RWPE2 (cell line): ENCODE measurements around the gene SLC2A6.

ENCODE experiments used
- ATAC-seq: fragments of 200-7000 bp; cut with Tn5 transposase; 3 replicates; pipeline ENCODE4 v1.9.1; 2021; ENCODE audit warnings: low read depth
- DNase-seq: peaks from one replicate; pipeline ENCODE4 v3.0.0-alpha.2; 2020; ENCODE audit warnings: low spot score
- H3K27ac ChIP-seq: fragments of 450-650 bp; 2 replicates; pipeline ENCODE4 v1.5.1; 2017; ENCODE audit warnings: mild to moderate bottlenecking; ENCODE audit not compliant: poor library complexity, severe bottlenecking
- H3K27me3 ChIP-seq: fragments of 250-450 bp; sonication (Bioruptor Pico); 2 replicates; pipeline ENCODE4 v1.5.1; 2021; ENCODE audit warnings: mild to moderate bottlenecking, moderate library complexity; ENCODE audit not compliant: insufficient read depth, poor library complexity, severe bottlenecking
- H3K36me3 ChIP-seq: fragments of 250-450 bp; sonication (Bioruptor Pico); 2 replicates; pipeline ENCODE4 v1.5.1; 2020; ENCODE audit warnings: low read depth, mild to moderate bottlenecking, moderate library complexity
- H3K4me1 ChIP-seq: fragments of 250-450 bp; sonication (Bioruptor Pico); 2 replicates; pipeline ENCODE4 v1.5.1; 2021; ENCODE audit warnings: mild to moderate bottlenecking, moderate library complexity; ENCODE audit not compliant: insufficient read depth, poor library complexity, severe bottlenecking
- H3K4me3 ChIP-seq: fragments of 250-450 bp; sonication (Bioruptor Pico); 2 replicates; pipeline ENCODE4 v1.5.1; 2021; ENCODE audit warnings: mild to moderate bottlenecking, moderate library complexity; ENCODE audit not compliant: severe bottlenecking
- H3K9me3 ChIP-seq: fragments of 250-450 bp; sonication (Bioruptor Pico); 2 replicates; pipeline ENCODE4 v1.5.1; 2021; ENCODE audit warnings: mild to moderate bottlenecking, moderate library complexity; ENCODE audit not compliant: severe bottlenecking
- TF ChIP-seq, protein P1 (sequence below): fragments of 450-650 bp; IDR thresholded peaks from one replicate; pipeline ENCODE4 v1.5.1; 2017; ENCODE audit warnings: mild to moderate bottlenecking, moderate library complexity; ENCODE audit not compliant: poor library complexity, severe bottlenecking

The SLC2A6 gene

DNA sequence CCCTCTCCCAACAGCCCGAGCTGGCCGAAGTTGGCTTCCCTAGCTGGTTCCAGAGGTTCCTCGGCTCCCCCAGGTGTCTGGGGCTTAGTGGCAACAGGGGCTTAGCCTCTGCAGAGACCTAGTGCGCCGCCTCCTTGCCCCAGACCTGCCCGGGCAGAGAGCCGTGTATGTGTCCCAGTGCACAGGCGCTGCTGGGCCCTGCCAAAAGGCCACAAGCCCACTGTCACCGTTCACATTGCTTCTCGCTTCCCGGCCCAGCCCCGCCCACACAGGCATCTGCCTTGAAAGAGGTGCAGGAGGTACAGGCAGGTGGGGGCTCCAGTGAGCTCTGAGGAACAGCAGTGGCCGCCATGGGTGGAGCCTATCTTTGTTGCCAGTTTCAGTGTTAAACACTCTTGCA, 21.7 kb downstream of the SLC2A6 start:
- H3K27ac ChIP-seq = no peak overlapping the region
- DNase-seq = no peak
- H3K36me3 ChIP-seq = no peaks in the 10 kb centered on the region
- no peak for ATAC-seq
- TF ChIP-seq, protein P1, sequence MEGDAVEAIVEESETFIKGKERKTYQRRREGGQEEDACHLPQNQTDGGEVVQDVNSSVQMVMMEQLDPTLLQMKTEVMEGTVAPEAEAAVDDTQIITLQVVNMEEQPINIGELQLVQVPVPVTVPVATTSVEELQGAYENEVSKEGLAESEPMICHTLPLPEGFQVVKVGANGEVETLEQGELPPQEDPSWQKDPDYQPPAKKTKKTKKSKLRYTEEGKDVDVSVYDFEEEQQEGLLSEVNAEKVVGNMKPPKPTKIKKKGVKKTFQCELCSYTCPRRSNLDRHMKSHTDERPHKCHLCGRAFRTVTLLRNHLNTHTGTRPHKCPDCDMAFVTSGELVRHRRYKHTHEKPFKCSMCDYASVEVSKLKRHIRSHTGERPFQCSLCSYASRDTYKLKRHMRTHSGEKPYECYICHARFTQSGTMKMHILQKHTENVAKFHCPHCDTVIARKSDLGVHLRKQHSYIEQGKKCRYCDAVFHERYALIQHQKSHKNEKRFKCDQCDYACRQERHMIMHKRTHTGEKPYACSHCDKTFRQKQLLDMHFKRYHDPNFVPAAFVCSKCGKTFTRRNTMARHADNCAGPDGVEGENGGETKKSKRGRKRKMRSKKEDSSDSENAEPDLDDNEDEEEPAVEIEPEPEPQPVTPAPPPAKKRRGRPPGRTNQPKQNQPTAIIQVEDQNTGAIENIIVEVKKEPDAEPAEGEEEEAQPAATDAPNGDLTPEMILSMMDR = no peak
- no peaks in the 10 kb centered on the region for H3K9me3 ChIP-seq
- no peak overlapping the region for H3K4me3 ChIP-seq
- peaks cover 3% of the 10 kb centered on the region for H3K4me1 ChIP-seq
- H3K27me3 ChIP-seq = no peaks in the 10 kb centered on the region

DNA sequence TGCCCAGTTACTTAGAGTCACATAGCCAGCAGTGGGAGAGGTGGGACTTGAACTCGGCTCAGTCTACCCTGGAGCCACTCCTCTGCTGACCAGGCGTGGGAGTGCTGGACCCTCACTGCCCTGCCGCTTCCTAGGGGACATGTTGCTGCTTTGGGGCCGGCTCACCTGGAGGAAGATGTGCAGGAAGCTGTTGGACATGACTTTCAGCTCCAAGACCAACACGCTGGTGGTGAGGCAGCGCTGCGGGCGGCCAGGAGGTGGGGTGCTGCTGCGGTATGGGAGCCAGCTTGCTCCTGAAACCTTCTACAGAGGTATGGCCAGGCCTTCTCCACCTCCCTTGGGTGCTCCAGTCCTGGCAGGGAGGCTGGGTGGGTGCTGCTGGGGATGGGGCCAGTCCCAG, 22.5 kb downstream of the SLC2A6 start:
- Histone ChIP-seq H3K9me3 (no peaks in the 10 kb centered on the region), H3K4me3 (no peak overlapping the region), H3K4me1 (peaks cover 3% of the 10 kb centered on the region), H3K36me3 (no peaks in the 10 kb centered on the region), H3K27me3 (no peaks in the 10 kb centered on the region), H3K27ac (no peak overlapping the region)
- DNase-seq = no peak
- TF ChIP-seq, protein P1 = no peak
- ATAC-seq = no peak

DNA sequence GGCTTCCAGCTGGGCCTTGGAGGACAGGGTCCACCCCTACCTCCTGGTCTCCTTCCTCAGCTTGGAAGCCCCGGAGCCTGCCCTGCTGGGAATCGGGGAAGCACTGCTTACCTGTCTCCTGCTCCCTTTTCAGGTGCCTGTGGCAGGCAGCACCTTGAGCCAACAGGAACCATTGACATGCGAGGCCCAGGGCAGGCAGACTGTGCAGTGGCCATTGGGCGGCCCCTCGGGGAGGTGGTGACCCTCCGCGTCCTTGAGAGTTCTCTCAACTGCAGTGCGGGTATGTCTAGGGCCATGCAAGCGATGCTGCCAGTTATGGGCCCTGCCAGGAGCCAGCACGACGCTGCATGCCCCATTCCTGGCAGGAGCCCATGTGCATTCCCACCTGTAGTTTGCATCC, 23.0 kb downstream of the SLC2A6 start:
- no peak overlapping the region for H3K27ac ChIP-seq
- H3K27me3 ChIP-seq = no peaks in the 10 kb centered on the region
- no peak overlapping the region for H3K4me3 ChIP-seq
- H3K4me1 ChIP-seq = peaks cover 3% of the 10 kb centered on the region
- TF ChIP-seq, protein P1 = no peak
- H3K9me3 ChIP-seq = no peaks in the 10 kb centered on the region
- H3K36me3 ChIP-seq = no peaks in the 10 kb centered on the region
- ATAC-seq (no peak), DNase-seq (no peak)

DNA sequence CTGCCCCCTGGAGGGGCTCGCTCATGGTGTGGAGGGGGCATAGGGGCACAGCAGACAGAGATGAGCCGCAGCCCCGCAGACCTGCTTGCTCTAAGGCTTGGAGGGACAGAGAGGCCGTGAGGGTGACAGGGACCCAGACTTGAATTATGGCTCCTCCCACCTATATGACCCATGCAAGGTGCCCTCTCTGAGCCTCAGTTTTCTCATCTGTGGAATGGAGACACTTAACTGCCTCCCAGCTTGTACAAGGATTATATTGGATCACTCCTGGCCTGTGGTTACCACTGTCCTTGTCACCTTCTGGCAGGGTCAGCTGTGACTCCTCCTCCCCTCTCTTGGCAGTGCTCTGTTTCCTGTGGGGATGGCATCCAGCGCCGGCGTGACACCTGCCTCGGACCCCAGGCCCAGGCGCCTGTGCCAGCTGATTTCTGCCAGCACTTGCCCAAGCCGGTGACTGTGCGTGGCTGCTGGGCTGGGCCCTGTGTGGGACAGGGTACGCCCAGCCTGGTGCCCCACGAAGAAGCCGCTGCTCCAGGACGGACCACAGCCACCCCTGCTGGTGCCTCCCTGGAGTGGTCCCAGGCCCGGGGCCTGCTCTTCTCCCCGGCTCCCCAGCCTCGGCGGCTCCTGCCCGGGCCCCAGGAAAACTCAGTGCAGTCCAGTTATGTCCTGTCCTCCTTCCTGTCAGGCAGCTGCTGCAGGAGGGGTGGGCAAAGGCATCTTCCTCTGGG, 23.8 kb downstream of the SLC2A6 start:
- Histone ChIP-seq H3K27me3 (no peaks in the 10 kb centered on the region), H3K36me3 (no peaks in the 10 kb centered on the region), H3K9me3 (no peaks in the 10 kb centered on the region), H3K4me3 (no peak overlapping the region), H3K4me1 (no peaks in the 10 kb centered on the region), H3K27ac (no peak overlapping the region)
- ATAC-seq (no peak), DNase-seq (no peak)
- TF ChIP-seq, protein P1 = no peak

DNA sequence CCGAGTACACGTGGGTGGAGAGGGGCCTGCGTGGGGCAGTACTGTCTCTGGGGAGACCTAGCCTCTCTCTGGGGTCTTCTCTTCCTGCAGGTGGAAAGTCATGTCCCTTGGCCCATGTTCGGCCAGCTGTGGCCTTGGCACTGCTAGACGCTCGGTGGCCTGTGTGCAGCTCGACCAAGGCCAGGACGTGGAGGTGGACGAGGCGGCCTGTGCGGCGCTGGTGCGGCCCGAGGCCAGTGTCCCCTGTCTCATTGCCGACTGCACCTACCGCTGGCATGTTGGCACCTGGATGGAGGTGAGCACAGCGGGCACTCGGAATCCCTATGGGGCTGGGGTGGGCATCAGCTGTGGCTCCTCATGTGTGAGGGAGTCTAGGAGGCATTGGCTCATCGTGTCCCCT, 24.6 kb downstream of the SLC2A6 start:
- no peak overlapping the region for H3K4me3 ChIP-seq
- H3K9me3 ChIP-seq = no peaks in the 10 kb centered on the region
- DNase-seq (no peak), ATAC-seq (no peak)
- H3K36me3 ChIP-seq = no peaks in the 10 kb centered on the region
- no peaks in the 10 kb centered on the region for H3K27me3 ChIP-seq
- no peak overlapping the region for H3K27ac ChIP-seq
- TF ChIP-seq, protein P1 = no peak
- no peaks in the 10 kb centered on the region for H3K4me1 ChIP-seq
